HT1080 (cell line): Measurements from ENCODE around the gene NCF4. TPM values are rescaled to one million over a fixed set of nuclear protein-coding genes. Genes with fewer than 3 reads are reported as not detected.

Experiments used
- DNase-seq: peaks from one replicate; pipeline ENCODE4 v3.0.0-alpha.2; 2015; ENCODE audit warnings: low read depth
- polyA plus RNA-seq, 2 experiments: library from polyadenylated mRNA; depleted of rRNA; stranded (reverse); fragments of >200 nt; gene quantifications; 2 replicates each; pipeline ENCODE4 v1.2.3, GENCODE V29; 2015
- total RNA-seq: library from RNA; depleted of rRNA; stranded (reverse); fragments of >200 nt; shearing (Covaris generic); gene quantifications from 2 replicates; pipeline ENCODE4 v1.2.3, GENCODE V29; 2014; rRNA removed

Gene NCF4
- total RNA-seq, result not detected in 2 replicates
- not detected in 2 replicates for polyA plus RNA-seq (2015; cell fraction: cytosol; rRNA removed)
- polyA plus RNA-seq (2015; cell fraction: nucleus; rRNA removed), result not detected in 2 replicates

GRCh38 chr22:36860821-36861659 lies at the start of gene NCF4:
Gene NCF4 (plus strand): TSS chr22:36861006. CDS start chr22:36861172, 166 bp downstream.
- DNase-seq, result no peak

DNA sequence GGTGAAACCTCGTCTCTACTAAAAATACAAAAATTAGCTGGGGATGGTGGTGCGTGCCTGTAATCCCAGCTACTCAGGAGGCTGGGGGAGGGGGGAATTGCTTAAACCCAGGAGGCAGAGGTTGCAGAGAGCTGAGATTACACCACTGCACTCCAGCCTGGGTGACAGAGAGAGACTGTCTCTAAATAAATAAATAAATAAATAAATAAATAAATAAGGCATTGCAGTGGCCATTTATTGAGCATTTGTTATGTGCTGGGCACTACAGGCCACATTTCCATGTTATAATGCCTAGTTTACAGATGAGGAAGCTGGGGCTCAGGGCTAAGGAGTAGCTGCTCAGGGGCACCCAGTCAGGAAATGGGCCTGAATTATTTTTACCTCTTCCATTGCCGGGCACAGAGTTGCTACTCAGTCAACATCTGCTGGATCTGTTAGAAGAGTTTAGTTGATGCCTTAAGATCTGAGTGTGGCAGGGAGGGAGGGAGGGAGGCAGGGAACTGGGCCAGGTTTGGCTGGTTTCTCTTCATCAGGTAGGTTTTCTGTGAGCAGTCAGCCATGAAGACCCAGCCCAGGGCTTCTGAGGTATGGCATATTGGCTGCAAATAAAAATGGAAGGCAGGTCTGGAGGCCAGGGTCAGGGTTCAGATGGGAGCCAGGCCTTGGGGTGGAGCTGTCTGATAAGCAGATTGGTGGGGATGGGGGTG lies 49.6 kb upstream of the NCF4 start:
- DNase-seq, result no peak

DNA sequence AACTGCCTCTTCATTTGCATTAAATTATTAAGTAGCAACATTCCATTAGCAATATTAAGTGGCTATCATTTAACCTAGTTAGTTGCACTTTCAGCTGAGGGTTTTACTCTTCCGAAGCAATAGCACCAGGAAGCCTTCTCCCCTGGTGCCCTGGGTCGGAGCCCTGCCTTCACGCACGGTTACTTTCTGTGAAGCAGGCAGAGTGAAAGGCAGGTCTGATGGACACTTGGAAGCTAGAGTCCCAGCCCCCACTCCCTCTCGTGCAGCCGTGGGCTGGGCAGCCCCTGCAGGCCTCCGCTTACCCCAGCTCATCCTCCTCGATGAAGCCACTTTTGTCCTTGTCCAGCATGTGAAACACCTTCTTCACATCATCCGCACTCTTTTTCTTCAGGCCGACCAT lies 46.0 kb upstream of the NCF4 start:
- no peak for DNase-seq

- no peak for DNase-seq
Measured at GRCh38 chr22:36815558-36816338, 45.1 kb upstream of the NCF4 start.

- DNase-seq, result no peak
Measured at GRCh38 chr22:36816339-36816635, 44.5 kb upstream of the NCF4 start.

GRCh38 chr22:36816636-36817524 lies 43.9 kb upstream of the NCF4 start, which contains the start of gene PVALB:
Gene PVALB (minus strand): TSS chr22:36817035. CDS start chr22:36817005, 30 bp downstream.
- no peak for DNase-seq

DNA sequence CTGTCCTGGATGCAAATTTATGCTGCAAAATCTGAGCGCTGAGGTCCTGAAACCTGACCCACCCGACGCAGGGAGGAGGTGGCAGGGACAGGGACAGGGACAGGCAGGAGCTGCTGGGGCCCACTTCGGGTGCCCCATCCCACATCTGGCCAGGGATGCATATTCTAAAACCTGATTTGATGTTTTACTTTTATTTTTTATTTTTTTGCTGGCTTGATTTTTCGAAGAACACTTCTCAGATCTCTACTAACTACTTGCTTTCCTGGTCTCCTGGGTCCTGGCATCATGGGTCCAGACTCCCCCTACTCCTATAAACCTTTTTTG lies 43.3 kb upstream of the NCF4 start:
- no peak for DNase-seq

DNA sequence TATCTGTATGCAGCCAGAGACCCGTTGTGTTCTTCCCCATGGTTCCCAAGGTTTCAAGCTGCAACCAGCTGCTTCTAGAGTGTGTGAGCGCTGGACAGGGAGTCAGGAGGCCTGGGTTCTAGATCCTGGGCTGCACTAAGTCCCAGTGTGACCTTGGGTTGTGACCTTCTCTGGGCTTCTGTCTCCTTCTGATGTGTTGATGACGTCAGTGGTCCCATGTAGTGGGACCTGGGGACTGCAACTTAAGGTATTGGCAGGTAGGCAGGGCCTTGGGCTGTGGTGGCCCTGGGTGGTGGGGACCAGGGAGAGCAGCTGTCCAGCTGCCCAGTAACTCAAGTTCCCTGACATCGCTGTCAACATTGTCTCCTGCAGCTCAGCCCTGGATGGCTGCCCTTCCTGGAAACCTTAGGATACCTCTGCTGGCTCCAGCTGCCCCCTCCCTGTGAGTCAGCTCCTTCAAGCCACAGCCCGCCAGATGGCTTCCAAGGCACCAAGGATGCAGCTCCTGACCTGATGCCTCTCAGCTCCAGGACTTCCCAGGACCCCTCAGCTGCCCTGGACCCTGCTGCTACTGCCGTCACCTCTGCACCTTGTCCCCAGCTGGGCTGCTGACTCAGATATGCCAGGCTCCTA lies 42.7 kb upstream of the NCF4 start:
- DNase-seq, result peak; percentile 12

- DNase-seq, result no peak
Measured at GRCh38 chr22:36819112-36819511, 41.7 kb upstream of the NCF4 start.

DNA sequence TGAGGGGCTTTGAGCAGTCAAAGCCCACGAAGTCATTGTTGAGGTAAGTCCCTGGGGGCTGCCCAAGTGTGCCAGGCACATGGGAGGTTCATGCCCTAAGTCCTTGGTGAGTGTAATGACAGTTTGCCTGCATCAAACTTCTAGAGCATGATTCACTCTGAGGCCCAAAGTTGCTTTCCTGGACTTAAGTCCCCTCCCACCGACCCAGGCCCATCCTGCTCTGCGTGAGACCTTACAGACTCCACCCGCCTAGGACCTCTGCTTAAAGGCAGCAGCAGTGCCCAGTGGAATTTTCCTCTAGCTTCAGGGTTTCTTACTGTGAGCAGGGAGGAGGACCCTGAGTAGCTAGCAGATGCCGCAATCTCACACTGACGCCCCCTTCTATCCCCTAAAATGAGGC lies 38.2 kb upstream of the NCF4 start:
- DNase-seq, result no peak

DNA sequence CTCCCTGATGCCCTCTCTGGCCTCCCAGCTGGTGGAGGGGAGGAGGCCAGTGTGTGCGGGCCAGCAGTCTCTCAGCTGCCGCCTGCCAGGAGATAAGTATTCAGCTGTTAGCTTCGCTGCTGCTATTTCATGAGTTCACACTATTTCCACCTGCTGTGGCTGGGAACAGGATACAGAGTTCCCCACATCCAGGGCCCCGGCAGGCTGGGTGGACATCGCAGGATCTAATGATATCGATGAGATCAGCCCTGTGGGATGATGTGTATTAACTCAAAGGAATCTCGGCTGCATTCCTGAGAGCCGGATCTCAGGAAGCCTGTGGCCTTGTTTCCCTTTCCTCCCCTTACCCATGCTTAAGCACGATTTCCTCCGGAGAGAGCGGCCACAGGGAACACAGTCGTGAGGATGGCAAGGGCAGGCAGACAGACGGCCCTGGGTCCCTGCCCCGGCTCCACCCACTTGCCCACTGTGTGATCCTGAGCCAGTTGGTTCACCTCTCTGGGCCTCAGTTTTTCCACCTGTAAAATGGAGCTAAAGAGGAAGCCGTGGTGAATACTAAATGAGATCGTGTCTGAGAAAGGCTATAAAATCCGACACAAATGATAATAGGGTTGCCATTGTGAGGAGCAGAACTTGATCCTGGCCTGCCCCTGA lies 37.5 kb upstream of the NCF4 start:
- peak; percentile 32 for DNase-seq

- no peak for DNase-seq
Measured at GRCh38 chr22:36824655-36825054, 36.2 kb upstream of the NCF4 start.

GRCh38 chr22:36826262-36826661 lies 34.5 kb upstream of the NCF4 start:
- DNase-seq, result no peak

DNA sequence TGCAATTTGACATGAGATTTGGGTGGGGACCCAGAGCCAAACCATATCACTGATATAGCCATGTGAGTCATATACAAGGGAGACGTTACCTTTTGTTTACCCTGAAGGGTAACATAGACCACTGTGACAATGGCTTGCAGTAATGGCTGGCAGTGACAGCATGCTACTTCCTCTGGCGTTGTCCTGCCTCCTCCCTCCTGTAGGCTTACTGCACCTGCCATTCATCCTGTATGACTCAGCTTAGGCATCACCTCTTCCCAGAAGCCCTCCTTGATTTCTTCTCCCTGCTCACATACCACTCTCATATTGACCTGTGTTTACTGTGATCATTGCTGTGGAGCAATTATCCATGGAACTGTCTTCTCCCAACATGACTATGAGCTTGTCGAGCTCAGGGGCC lies 32.0 kb upstream of the NCF4 start:
- peak; percentile 8 for DNase-seq

- DNase-seq, result no peak
Measured at GRCh38 chr22:36829370-36830002, 31.3 kb upstream of the NCF4 start.

DNA sequence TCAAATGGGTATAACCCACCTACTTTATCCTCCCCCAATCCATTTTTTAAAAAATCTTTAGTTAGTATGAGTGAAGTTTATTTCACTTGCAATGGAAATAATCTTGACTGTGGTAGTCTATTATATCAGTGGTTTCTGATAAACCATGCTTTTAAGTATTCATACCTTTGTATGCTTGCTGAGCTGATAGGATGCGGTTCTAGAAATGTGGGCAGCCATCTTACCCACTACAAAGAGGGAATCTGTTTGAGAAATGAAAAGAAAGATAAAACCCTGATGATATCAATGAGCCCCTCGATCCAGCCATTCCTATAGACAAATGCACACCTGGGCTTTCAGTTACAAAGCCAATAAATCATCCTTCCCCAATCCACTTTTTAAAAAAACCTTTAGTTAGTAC lies 30.2 kb upstream of the NCF4 start:
- DNase-seq, result no peak

- DNase-seq, result no peak
Measured at GRCh38 chr22:36831206-36831605, 29.6 kb upstream of the NCF4 start.

- DNase-seq, result no peak
Measured at GRCh38 chr22:36831717-36832116, 29.1 kb upstream of the NCF4 start.

- DNase-seq, result no peak
Measured at GRCh38 chr22:36833073-36833472, 27.7 kb upstream of the NCF4 start.
